ENCODE measurements around the gene MAPK1. TPM values are rescaled to one million over a fixed set of nuclear protein-coding genes. Genes with fewer than 3 reads are reported as not detected.

The MAPK1 gene
- total and polyA plus RNA-seq, 9 of the 15 experiments (the other 6 are each of a cell fraction or from before 2014, with no cell fraction given) = 46.3 to 575 (median 283) TPM

DNA sequence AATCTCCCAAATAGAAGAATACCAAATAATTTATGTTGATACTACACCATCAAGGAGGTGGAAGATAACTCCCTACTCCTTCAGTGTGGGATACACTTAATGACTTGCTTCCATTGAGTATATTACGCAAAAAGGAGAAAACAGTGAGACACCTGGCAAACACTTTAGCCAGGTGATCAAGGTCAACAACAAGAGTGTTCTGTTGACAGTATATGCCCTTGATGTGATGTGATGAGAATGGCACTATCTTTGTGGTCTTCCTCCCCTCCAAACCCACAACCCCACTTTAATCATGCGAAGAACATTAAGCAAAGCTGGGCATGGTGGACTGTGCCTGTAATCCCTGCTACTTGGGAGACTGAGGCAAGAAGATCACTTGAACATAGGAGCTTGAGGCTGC, 26.0 kb downstream of the MAPK1 start (continued):
- TF ChIP-seq, protein P1, sequence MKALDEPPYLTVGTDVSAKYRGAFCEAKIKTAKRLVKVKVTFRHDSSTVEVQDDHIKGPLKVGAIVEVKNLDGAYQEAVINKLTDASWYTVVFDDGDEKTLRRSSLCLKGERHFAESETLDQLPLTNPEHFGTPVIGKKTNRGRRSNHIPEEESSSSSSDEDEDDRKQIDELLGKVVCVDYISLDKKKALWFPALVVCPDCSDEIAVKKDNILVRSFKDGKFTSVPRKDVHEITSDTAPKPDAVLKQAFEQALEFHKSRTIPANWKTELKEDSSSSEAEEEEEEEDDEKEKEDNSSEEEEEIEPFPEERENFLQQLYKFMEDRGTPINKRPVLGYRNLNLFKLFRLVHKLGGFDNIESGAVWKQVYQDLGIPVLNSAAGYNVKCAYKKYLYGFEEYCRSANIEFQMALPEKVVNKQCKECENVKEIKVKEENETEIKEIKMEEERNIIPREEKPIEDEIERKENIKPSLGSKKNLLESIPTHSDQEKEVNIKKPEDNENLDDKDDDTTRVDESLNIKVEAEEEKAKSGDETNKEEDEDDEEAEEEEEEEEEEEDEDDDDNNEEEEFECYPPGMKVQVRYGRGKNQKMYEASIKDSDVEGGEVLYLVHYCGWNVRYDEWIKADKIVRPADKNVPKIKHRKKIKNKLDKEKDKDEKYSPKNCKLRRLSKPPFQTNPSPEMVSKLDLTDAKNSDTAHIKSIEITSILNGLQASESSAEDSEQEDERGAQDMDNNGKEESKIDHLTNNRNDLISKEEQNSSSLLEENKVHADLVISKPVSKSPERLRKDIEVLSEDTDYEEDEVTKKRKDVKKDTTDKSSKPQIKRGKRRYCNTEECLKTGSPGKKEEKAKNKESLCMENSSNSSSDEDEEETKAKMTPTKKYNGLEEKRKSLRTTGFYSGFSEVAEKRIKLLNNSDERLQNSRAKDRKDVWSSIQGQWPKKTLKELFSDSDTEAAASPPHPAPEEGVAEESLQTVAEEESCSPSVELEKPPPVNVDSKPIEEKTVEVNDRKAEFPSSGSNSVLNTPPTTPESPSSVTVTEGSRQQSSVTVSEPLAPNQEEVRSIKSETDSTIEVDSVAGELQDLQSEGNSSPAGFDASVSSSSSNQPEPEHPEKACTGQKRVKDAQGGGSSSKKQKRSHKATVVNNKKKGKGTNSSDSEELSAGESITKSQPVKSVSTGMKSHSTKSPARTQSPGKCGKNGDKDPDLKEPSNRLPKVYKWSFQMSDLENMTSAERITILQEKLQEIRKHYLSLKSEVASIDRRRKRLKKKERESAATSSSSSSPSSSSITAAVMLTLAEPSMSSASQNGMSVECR (CRISPR knock-in tag; IDR thresholded peaks at IDR 0.05) = 0 out of 2 replicates have a peak, but pooled peaks have one; percentile 51
- 0 out of 4 replicates have a peak, but pooled peaks of 1 of the 2 experiments have one; percentile 61 for TF ChIP-seq FOXA3 (CRISPR knock-in tag; conservative IDR thresholded peaks at IDR 0.05 in 1 of 2, IDR thresholded peaks at IDR 0.05 in 1 of 2)
- no peak for TF ChIP-seq TEAD4 (IDR thresholded peaks at IDR 0.05; ENCODE audit: low read length)
- peak; percentile 81 for TF ChIP-seq TEAD4 (CRISPR knock-in tag; IDR thresholded peaks at IDR 0.05; ENCODE audit: borderline replicate concordance)
- no peak for TF ChIP-seq HNRNPK (IDR thresholded peaks at IDR 0.05; ENCODE audit: low read depth, low read length, poor library complexity, severe bottlenecking)
- TF ChIP-seq TEAD1 (CRISPR knock-in tag; IDR thresholded peaks at IDR 0.05) = 0 out of 4 replicates have a peak, but pooled peaks of 1 of the 2 experiments have one; percentile 58
- 0 out of 2 replicates have a peak, but pooled peaks have one; percentile 68 for TF ChIP-seq ZNF232 (CRISPR knock-in tag; IDR thresholded peaks at IDR 0.05)
- TF ChIP-seq ZNF224 (CRISPR knock-in tag; IDR thresholded peaks at IDR 0.05) = peak; percentile 45; the same call in 1 of the 2 replicates
- 0 out of 2 replicates have a peak, but pooled peaks have one; percentile 9 for TF ChIP-seq GATA2 (CRISPR knock-in tag; IDR thresholded peaks at IDR 0.05)
- TF ChIP-seq, protein P2, sequence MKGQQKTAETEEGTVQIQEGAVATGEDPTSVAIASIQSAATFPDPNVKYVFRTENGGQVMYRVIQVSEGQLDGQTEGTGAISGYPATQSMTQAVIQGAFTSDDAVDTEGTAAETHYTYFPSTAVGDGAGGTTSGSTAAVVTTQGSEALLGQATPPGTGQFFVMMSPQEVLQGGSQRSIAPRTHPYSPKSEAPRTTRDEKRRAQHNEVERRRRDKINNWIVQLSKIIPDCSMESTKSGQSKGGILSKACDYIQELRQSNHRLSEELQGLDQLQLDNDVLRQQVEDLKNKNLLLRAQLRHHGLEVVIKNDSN (CRISPR knock-in tag; IDR thresholded peaks at IDR 0.05) = peak; percentile 26; the same call in 1 of the 2 replicates
- TF ChIP-seq, protein P3, sequence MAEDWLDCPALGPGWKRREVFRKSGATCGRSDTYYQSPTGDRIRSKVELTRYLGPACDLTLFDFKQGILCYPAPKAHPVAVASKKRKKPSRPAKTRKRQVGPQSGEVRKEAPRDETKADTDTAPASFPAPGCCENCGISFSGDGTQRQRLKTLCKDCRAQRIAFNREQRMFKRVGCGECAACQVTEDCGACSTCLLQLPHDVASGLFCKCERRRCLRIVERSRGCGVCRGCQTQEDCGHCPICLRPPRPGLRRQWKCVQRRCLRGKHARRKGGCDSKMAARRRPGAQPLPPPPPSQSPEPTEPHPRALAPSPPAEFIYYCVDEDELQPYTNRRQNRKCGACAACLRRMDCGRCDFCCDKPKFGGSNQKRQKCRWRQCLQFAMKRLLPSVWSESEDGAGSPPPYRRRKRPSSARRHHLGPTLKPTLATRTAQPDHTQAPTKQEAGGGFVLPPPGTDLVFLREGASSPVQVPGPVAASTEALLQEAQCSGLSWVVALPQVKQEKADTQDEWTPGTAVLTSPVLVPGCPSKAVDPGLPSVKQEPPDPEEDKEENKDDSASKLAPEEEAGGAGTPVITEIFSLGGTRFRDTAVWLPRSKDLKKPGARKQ (CRISPR knock-in tag; IDR thresholded peaks at IDR 0.05) = peak; percentile 13; the same call in 1 of the 2 replicates
